Stimulated activated CD8-positive, alpha-beta memory T cell treated with anti-CD3 and anti-CD28 coated beads, Interleukin-7, amount 100 ng/mL, for 1 hour (primary cell): Measurements from ENCODE around the gene SOAT2.
"Not testable (repeated sequence)": the region's sequence is repeated elsewhere in the genome, so short reads cannot be mapped to it uniquely, and the experiment has no call there.

Experiments used
- DNase-seq, 2 donors: peaks; one replicate each; pipeline ENCODE4 v3.0.0-alpha.2; 2020; ENCODE audit warnings: low read depth in 2 of 2

Gene SOAT2

GRCh38 chr12:53105712-53106439 is 2.6 kb downstream of the SOAT2 start:
- no peak for DNase-seq

DNA sequence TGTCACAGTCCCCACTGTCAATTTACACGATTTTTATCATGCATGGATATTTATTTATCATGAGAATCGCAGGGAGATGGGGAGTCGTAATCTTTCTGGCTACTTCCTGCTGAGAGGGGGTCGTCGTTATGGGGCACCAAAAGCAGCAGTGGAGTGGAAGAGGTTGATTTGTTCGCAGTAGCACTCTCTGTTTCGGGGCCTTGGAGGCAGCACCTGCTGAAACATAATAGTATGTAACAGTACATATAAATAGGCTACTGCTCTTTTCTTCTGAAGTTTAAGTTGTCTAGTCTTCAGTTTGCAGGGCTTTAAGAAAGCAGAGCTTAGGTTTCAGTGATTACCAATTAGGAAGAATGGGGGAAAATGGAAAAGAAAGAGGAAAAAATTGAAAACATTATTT is 3.8 kb downstream of the SOAT2 start:
- no peak for DNase-seq

GRCh38 chr12:53112431-53112830 is 9.1 kb downstream of the SOAT2 start:
- not testable (repeated sequence) for DNase-seq

- no peak for DNase-seq
Observed at GRCh38 chr12:53113136-53113705, 9.9 kb downstream of the SOAT2 start.

DNA sequence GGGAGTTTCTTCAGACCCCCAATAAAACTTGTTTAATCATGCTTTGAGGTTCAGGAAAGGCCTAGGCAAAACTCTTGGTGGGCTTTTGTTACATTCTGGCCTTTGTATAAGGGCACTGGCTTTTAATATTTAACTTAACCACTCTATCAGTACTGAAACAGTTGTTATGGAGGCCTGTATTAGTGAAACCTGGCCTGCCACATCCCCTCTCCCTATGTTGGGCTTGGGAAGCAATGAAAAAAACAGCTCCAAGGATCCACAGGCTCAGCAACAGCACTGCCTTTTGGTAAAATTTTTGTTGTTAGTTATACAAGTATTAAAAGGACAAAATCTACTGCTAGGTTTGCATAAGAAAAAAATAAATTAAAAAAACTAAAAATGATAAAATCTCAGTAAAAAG is 10.7 kb downstream of the SOAT2 start:
- no peak for DNase-seq

DNA sequence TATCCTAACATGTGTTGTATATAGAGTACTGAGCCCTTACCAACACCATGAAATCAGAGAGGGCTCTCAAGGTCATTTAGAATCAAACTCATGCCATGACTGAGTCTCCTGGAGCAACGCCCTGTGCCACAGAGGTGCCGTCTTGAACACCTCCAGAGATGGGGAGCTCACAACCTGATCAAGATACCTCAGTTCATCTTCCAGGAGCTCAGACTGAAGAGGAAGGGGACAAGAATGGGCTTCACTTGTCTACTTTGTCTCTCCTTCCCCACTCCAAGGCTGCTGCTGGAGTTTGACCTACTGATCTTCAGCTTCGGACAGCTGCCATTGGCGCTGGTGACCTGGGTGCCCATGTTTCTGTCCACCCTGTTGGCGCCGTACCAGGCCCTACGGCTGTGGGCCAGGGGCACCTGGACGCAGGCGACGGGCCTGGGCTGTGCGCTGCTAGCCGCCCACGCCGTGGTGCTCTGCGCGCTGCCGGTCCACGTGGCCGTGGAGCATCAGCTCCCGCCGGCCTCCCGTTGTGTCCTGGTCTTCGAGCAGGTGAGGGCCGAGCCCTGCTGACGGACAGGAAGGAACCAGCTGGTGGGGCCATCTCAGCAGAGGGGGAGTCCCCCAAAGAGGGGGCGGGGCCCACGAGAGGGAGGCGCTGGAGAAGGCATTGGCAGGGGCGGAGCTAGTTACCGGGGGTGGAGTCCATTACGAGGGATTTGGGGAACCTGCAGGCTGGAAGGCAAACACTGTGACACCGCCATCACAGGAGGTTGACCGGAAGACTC is 12.0 kb downstream of the SOAT2 start:
- DNase-seq, result no peak

GRCh38 chr12:53115891-53116648 is 12.8 kb downstream of the SOAT2 start:
- DNase-seq, result no peak

DNA sequence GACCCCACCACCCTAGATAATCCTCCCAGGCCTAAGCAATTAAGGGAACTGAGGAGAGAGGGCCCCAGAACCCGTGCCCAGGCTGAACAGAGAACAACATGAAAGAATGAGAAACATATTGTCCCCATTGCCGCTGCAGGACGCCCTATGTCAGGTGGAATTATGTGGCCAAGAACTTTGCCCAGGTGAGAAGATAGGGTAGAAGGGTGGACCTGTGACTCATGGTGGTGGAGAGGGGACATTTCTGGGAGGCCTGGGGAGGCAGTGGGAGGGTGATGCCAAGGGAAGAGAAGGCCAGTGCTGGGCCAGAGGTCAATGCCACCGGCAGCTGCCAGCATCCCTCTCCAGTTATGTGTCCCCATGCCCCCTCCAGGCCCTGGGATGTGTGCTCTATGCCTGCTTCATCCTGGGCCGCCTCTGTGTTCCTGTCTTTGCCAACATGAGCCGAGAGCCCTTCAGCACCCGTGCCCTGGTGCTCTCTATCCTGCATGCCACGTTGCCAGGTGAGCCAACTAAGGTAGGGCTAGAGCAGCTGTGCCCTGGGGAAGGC is 15.5 kb downstream of the SOAT2 start:
- no peak for DNase-seq

DNA sequence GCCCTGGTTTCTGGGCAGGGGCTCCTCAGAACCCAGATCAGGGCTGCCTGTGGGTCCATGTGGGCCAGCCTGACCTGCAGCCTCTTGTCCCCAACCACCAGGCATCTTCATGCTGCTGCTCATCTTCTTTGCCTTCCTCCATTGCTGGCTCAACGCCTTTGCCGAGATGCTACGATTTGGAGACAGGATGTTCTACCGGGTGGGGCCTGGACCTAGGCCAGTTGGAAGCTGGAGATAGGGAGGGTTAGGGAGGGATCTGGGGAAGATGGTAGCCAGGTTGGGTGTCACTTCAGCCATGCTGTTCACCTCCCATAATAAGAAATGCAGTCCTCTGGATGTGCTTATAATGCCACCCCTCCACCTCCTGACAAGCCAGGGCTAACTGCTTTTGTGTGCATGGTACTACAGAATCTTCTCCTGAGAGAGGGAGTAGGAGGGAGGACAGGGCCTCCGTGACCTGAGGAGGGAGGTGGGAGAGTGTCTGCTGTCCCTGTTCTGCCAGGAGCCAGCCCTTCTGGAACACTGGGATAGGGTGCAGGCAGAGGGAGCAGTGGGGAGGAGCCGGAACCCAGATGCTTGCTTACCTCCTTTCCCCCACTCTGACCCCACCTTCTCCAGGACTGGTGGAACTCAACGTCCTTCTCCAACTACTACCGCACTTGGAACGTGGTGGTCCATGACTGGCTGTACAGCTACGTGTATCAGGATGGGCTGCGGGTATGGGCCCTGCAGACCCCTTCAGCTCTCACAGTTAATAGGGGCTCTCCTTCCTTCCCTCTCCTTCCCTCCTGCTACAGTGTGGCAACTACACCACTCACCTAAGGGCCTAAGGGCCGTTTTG is 17.6 kb downstream of the SOAT2 start:
- DNase-seq, result no peak

DNA sequence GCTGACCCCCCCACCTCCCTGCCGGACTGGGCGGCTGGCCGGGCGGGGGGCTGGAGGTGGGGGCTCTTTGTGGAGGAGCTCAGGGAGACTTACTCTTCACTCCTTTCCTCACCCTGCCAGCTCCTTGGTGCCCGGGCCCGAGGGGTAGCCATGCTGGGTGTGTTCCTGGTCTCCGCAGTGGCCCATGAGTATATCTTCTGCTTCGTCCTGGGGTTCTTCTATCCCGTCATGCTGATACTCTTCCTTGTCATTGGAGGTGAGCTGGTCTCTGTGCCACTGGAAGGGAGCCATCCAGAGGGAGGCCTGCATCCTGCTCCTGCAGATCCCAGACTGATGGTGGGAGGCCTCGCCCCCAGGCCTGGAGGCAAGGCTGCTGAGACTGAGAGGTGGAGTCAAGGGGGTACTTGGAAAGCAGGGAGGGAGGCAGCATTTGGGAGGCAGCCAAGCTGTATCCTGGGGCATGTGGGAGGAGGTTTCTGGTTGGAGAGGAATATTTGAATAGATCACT is 19.7 kb downstream of the SOAT2 start:
- DNase-seq, result no peak

DNA sequence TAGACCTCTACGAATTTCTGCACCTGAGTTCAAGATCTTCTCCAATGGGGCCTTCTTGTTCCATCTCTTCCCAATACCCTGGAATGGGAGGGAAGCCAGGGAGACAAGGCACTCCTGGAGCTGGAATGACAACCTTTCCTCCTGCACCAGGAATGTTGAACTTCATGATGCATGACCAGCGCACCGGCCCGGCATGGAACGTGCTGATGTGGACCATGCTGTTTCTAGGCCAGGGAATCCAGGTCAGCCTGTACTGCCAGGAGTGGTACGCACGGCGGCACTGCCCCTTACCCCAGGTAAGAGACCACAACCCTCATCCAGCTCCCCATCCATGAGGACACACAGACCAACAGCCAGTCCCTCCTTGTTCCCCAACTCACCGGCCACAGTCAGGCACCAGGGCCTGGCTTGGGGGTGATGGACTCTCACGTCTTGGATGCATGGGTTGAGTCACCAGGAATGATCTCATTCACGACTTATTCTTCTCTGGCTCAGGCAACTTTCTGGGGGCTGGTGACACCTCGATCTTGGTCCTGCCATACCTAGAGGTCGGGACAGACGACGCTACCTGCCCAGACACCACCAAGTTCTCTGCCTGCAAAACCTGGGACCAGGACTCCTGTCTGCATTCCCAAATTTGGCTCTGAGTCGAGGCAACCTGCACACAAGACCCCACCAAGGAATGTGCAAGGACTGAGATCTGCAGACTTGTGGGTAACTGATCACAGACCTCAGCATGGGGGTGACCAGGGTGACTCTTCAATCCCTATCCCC is 20.5 kb downstream of the SOAT2 start:
- no peak for DNase-seq

DNA sequence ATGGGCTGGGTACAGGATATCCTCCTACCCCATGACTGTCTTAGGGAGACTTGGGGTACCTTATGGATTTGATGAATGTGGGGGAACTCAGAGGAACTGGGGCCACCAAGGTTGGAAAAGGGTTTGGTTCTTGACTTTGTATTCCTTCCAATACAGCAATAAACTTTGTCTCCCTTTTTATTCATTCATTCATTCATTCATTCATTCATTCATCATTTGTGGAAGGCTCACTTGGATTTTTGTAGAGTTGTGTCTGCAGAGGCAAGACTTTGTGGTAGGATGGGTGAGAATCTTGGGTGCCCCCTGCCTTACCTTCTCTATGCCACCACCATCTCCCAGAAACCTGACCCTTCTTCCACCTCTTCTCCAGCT is 21.1 kb downstream of the SOAT2 start:
- DNase-seq, result no peak

GRCh38 chr12:53127169-53127568 is 23.9 kb downstream of the SOAT2 start:
- no peak for DNase-seq

DNA sequence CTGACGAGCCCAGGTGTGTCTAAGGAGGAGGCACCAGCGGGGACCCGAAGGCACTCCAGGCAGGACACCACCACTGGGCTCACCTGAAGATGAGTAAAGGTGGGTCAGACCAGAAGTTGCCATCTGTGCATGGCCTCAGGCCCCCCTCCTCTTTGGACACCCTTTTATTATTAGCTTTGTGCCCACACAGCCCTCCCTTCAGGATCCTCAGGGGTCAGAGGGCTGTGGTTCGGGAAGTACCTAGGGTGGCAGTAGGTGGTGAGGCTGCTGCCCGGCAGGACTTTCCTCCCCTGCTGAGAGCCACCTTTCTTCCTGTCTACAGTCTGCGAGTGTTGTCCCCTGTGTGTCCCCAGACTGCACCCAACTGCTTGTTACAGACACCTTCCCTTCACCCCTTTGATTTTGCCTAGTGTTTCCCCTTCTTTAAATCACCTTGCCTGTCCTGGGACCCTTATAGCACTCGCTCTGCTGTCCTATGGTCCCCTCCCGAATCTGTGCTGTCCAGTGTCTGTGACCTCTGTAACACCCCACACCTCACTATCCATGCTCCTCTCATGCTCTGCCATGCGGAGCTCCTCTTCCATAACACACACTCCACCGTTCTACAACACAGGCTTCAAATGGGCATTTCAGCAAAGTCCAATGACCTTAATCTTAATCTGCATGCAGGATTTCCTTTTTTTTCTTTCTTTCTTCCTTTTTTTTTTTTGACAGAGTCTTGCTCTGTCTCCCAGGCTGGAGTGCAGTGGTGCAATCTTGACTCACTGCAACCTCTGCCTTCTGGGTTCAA is 25.7 kb downstream of the SOAT2 start:
- no peak for DNase-seq

- no peak for DNase-seq
Observed at GRCh38 chr12:53131844-53132243, 28.6 kb downstream of the SOAT2 start.

DNA sequence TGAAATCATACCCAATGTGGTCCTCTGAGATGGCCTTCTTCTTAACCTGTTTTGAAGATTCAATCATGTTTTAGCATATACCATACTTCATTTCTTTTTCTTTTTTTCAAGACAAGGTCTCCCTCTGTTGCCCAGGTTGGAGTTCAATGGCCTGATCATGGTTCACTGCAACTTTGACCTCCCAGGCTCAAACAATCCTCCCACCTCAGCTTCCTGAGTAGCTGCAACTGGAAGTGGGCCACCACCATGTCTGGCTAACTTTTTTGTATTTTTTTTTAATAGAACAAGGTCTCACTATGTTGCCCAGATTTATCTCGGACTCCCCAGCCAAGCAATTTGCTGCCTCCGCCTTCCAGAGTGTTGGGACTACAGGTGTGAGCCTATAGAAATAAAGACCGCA is 30.4 kb downstream of the SOAT2 start:
- no peak for DNase-seq

DNA sequence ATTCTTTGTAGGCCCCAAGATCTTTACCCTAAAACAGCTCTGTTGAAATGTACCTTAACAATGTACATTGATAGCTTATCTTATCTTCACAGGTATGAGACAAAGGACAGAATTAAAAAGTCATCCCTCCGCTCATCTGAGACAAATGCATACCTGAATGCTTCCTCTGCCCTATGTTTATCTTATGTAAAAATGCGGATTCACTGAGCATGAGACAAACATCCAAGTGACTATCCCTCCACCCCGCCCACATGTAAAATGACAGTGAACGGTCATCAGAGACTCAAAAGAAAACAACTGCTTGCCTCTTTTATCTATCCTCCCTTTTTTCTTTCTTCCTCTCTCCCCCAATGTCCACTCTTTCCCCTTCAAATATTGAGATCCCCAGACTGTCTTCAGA is 40.1 kb downstream of the SOAT2 start:
- DNase-seq, result no peak

DNA sequence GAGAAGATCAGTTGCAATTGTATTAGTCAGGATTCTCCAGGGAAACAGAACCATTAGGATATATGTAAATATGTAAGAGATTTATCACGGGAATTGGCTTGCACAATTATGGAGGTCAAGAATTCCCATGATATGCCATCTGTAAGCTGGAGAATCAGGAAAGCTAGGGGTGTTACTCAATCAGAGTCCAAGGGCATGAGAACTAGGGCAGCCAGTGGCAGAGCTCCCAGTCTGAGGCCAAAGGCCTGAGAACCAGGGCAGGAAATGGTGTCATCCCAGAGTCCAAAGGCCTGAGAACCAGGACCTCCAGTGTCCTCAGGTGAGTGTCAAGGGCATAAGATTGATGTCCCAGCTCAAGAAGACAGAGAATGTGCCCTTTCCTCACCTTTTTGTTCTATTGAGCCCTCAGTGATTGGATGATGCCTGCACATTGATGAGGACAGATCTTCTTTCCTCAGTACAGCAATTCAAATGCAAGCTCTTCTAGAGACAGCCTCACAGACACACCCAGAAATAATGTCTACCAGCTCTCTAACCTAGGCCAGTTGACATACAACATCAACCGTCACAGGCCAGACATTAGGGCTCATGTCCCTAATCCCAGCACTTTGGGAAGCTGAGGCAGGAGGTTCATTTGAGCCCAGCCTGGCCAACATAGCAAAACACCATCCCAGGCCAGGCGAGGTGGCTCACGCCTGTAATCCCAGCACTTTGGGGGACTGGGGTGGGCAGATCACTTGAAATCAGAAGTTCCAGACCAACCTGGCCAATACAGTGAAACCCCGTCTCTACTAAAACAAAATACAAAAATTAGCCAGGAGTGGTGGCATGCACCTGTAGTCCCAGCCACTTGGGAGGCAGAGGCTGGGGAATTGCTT is 42.3 kb downstream of the SOAT2 start:
- no peak for DNase-seq
